Neural progenitor cell (in vitro differentiated cells): Measurements from ENCODE around the gene ASXL1. TPM values are rescaled to one million over a fixed set of nuclear protein-coding genes. Genes with fewer than 3 reads are reported as not detected.

Experiments used
- DNase-seq: peaks from one replicate; pipeline ENCODE4 v3.0.0-alpha.2; 2016; ENCODE audit warnings: low spot score
- H2AFZ ChIP-seq: fragments of 200-600 bp; sonication (generic); replicated peaks from 2 replicates; pipeline ENCODE4 v1.6.1; 2016; ENCODE audit warnings: antibody characterized with exemption
- H3F3A ChIP-seq: fragments of 200-600 bp; sonication (generic); 2 replicates; pipeline ENCODE4 v1.6.1; 2016; ENCODE audit warnings: antibody characterized with exemption, low read depth
- H3K27ac ChIP-seq: fragments of 200-600 bp; sonication (generic); 2 replicates; pipeline ENCODE4 v1.5.1; 2016; ENCODE audit warnings: mild to moderate bottlenecking
- H3K27me3 ChIP-seq: fragments of 200-600 bp; sonication (generic); 2 replicates; pipeline ENCODE4 v1.6.1; 2016; ENCODE audit warnings: mild to moderate bottlenecking, moderate library complexity
- H3K36me3 ChIP-seq: fragments of 200-600 bp; sonication (generic); 2 replicates; pipeline ENCODE4 v1.5.1; 2016
- H3K4me1 ChIP-seq: fragments of 200-600 bp; sonication (generic); 2 replicates; pipeline ENCODE4 v1.6.1; 2016; ENCODE audit warnings: mixed run types
- H3K4me2 ChIP-seq: fragments of 200-600 bp; sonication (generic); 2 replicates; pipeline ENCODE4 v1.6.1; 2016
- H3K4me3 ChIP-seq: fragments of 200-600 bp; sonication (generic); 2 replicates; pipeline ENCODE4 v1.5.1; 2016
- H3K79me2 ChIP-seq: fragments of 200-600 bp; sonication (generic); 2 replicates; pipeline ENCODE4 v1.6.1; 2016; ENCODE audit warnings: low read depth
- H3K9ac ChIP-seq: fragments of 200-600 bp; sonication (generic); 2 replicates; pipeline ENCODE4 v1.6.1; 2016
- H3K9me3 ChIP-seq: fragments of 200-600 bp; sonication (generic); 2 replicates; pipeline ENCODE4 v1.5.1; 2016; ENCODE audit warnings: low read depth
- H4K20me1 ChIP-seq: fragments of 200-600 bp; sonication (generic); 2 replicates; pipeline ENCODE4 v1.6.1; 2016; ENCODE audit warnings: low read depth
- H3K27ac Mint-ChIP-seq: 3 replicates; pipeline ENCODE4 v1.8.0; 2021; ENCODE audit warnings: mixed read lengths
- H3K27me3 Mint-ChIP-seq: 2 replicates; pipeline ENCODE4 v1.8.0; 2022; ENCODE audit warnings: low read depth, mild to moderate bottlenecking, inconsistent platforms, moderate library complexity, mixed read lengths; ENCODE audit not compliant: insufficient read depth
- H3K36me3 Mint-ChIP-seq: 3 replicates; pipeline ENCODE4 v1.8.0; 2021; ENCODE audit warnings: mixed read lengths
- H3K4me1 Mint-ChIP-seq: 3 replicates; pipeline ENCODE4 v1.8.0; 2021; ENCODE audit warnings: mixed read lengths
- H3K4me3 Mint-ChIP-seq: 3 replicates; pipeline ENCODE4 v1.8.0; 2021; ENCODE audit warnings: mild to moderate bottlenecking, moderate library complexity, mixed read lengths
- H3K9me3 Mint-ChIP-seq: 3 replicates; pipeline ENCODE4 v1.8.0; 2020; ENCODE audit warnings: mixed read lengths
- EZH2 ChIP-seq: fragments of 200-600 bp; sonication (generic); IDR thresholded peaks from 2 replicates; pipeline ENCODE4 v1.6.1; 2017; ENCODE audit warnings: antibody characterized with exemption, mild to moderate bottlenecking, moderate library complexity
- EZH2phosphoT487 ChIP-seq: fragments of 200-600 bp; sonication (generic); IDR thresholded peaks from 2 replicates; pipeline ENCODE4 v1.6.1; 2017; ENCODE audit warnings: antibody characterized with exemption
- total RNA-seq: library from RNA; depleted of rRNA; stranded (reverse); fragments of >200 nt; gene quantifications from 2 replicates; pipeline ENCODE4 v1.2.3, GENCODE V29; 2015; ENCODE audit warnings: low replicate concordance
- TF ChIP-seq, protein P1 (sequence below): fragments of 200-600 bp; sonication (generic); IDR thresholded peaks from 2 replicates; pipeline ENCODE4 v1.5.1; 2017; ENCODE audit warnings: antibody characterized with exemption, mild to moderate bottlenecking

The ASXL1 gene
- total RNA-seq, 1 donor from 2014 or later = 48.2 TPM

- Mint-ChIP-seq H3K27me3 (peaks cover 2% of the 10 kb centered on the region), H3K4me3 (no peak overlapping the region), H3K4me1 (peaks cover 35% of the 10 kb centered on the region), H3K9me3 (no peaks in the 10 kb centered on the region), H3K36me3 (peaks cover 4% of the 10 kb centered on the region), H3K27ac (no peak overlapping the region)
- Histone ChIP-seq H3K4me1 (peaks cover 33% of the 10 kb centered on the region), H4K20me1 (peaks cover 41% of the 10 kb centered on the region), H3K36me3 (no peaks in the 10 kb centered on the region), H3K79me2 (peaks cover 11% of the 10 kb centered on the region), H2AFZ (no peak overlapping the region), H3K9ac (no peak overlapping the region), H3K27ac (peak overlapping the region; percentile 22), H3F3A (peaks cover 22% of the 10 kb centered on the region), H3K27me3 (no peaks in the 10 kb centered on the region), H3K4me3 (no peak overlapping the region), H3K9me3 (no peaks in the 10 kb centered on the region), H3K4me2 (no peak overlapping the region)
- no peak for DNase-seq
- TF ChIP-seq EZH2 (no peak), EZH2phosphoT487 (no peak)
- TF ChIP-seq, protein P1, sequence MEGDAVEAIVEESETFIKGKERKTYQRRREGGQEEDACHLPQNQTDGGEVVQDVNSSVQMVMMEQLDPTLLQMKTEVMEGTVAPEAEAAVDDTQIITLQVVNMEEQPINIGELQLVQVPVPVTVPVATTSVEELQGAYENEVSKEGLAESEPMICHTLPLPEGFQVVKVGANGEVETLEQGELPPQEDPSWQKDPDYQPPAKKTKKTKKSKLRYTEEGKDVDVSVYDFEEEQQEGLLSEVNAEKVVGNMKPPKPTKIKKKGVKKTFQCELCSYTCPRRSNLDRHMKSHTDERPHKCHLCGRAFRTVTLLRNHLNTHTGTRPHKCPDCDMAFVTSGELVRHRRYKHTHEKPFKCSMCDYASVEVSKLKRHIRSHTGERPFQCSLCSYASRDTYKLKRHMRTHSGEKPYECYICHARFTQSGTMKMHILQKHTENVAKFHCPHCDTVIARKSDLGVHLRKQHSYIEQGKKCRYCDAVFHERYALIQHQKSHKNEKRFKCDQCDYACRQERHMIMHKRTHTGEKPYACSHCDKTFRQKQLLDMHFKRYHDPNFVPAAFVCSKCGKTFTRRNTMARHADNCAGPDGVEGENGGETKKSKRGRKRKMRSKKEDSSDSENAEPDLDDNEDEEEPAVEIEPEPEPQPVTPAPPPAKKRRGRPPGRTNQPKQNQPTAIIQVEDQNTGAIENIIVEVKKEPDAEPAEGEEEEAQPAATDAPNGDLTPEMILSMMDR = no peak
These were observed 102.1 kb downstream of the ASXL1 start for GRCh38 chr20:32460231-32460630.

- no peak for DNase-seq
- Mint-ChIP-seq H3K4me1 (peaks cover 36% of the 10 kb centered on the region), H3K4me3 (no peak overlapping the region), H3K9me3 (no peaks in the 10 kb centered on the region), H3K27ac (no peak overlapping the region), H3K27me3 (peaks cover 2% of the 10 kb centered on the region), H3K36me3 (peaks cover 3% of the 10 kb centered on the region)
- no peak for TF ChIP-seq EZH2phosphoT487
- TF ChIP-seq, protein P1 = no peak
- TF ChIP-seq EZH2 = no peak
- H2AFZ ChIP-seq = no peak overlapping the region
- no peak overlapping the region for H3K4me2 ChIP-seq
- H3K4me3 ChIP-seq = no peak overlapping the region
- no peak overlapping the region for H3K9ac ChIP-seq
- H3K79me2 ChIP-seq = peaks cover 9% of the 10 kb centered on the region
- H3F3A ChIP-seq = peaks cover 22% of the 10 kb centered on the region
- peaks cover 33% of the 10 kb centered on the region for H3K4me1 ChIP-seq
- no peaks in the 10 kb centered on the region for H3K36me3 ChIP-seq
- no peaks in the 10 kb centered on the region for H3K9me3 ChIP-seq
- H3K27me3 ChIP-seq = no peaks in the 10 kb centered on the region
- H3K27ac ChIP-seq = no peak overlapping the region
- H4K20me1 ChIP-seq = peaks cover 47% of the 10 kb centered on the region
These were observed 102.7 kb downstream of the ASXL1 start for GRCh38 chr20:32460683-32461320.

DNA sequence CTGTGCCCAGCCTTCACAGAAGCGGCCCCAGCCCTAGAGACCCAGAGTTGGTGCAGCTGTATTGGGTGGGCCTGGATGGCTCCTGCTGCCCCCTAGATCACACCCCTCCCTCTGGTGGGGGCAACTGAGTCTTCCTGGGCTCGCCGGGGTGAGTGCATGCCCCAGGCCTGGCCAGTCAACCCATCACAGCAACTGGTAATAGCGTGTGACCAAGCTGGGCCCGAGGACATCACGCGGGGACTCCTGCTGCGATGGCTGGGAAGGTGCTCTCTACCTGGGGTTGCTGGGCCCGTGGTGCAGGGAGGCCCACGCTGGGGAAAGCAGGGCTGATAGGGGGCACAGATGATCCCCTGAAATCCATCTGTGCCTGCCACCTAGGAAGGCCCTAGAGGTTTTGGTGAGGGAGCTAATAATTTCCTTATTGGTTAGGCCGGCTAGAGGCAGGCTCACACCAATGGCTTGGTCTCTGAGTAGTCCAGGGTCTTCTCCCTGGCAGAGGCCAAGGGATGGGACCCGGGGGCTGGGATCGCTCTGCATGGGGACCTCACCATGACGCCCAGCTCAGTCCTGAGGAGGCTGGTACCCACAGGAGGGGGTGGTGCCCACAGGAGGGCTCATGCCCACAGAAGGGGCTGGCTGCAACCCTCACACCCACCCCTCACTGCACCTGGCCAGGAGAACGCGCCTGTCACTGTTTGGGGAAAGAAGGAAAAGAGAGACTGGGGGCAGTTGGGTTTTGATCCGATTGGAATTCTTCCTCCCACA is 103.9 kb downstream of the ASXL1 start:
- Histone ChIP-seq H3K27me3 (no peaks in the 10 kb centered on the region), H3F3A (peaks cover 14% of the 10 kb centered on the region), H2AFZ (no peak overlapping the region), H3K79me2 (no peaks in the 10 kb centered on the region), H3K4me3 (no peak overlapping the region), H3K4me1 (peaks cover 25% of the 10 kb centered on the region), H3K9me3 (no peaks in the 10 kb centered on the region), H4K20me1 (peaks cover 55% of the 10 kb centered on the region), H3K4me2 (no peak overlapping the region), H3K27ac (no peak overlapping the region), H3K36me3 (no peaks in the 10 kb centered on the region), H3K9ac (no peak overlapping the region)
- peaks cover 3% of the 10 kb centered on the region for H3K27me3 Mint-ChIP-seq
- H3K36me3 Mint-ChIP-seq = peaks cover 3% of the 10 kb centered on the region
- H3K9me3 Mint-ChIP-seq = no peaks in the 10 kb centered on the region
- TF ChIP-seq EZH2 (no peak), EZH2phosphoT487 (no peak)
- TF ChIP-seq, protein P1 = no peak
- DNase-seq = no peak
- no peak overlapping the region for H3K4me3 Mint-ChIP-seq
- no peak overlapping the region for H3K27ac Mint-ChIP-seq
- peaks cover 34% of the 10 kb centered on the region for H3K4me1 Mint-ChIP-seq
